ENCODE measurements around the gene PLA2G5. TPM values are rescaled to one million over a fixed set of nuclear protein-coding genes. Genes with fewer than 3 reads are reported as not detected.
A peak's percentile ranks its signal among the peaks of the same experiment; 100 is the strongest.

PLA2G5 gene
- total and polyA plus RNA-seq, 2 of the 8 experiments (the other 6 are each of a cell fraction or from before 2014, with no cell fraction given), result 0.05 TPM; not detected in 1

- CTCF ChIA-PET (ENCODE audit: partially characterized antibody), result interaction anchor here (1.8 kb wide), 1 partner anchor 63 kb away, joined by 8 read pairs; no protein-coding TSS in a partner anchor
- H3K18ac ChIP-seq (ENCODE audit: extremely low read depth, low read length), result no peak overlapping the region; the same call in 1 of the 2 replicates
- no peak overlapping the region for H3K4me3 ChIP-seq (ENCODE audit: extremely low read depth in 1 of 4, insufficient read depth in 2 of 4, low read depth in 3 of 4, low read length in 4 of 4)
- FAIRE-seq (peak; percentile 57), DNase-seq (ENCODE audit: low read depth in 1 of 2, low spot score in 2 of 2) (peak in 1 of 2 experiments; percentile 49)
- no peak overlapping the region for H4K91ac ChIP-seq (replicated peaks; ENCODE audit: insufficient read length, low read length)
- peak overlapping the region; percentile 10; the same call in 1 of the 2 replicates for H2AFZ ChIP-seq (ENCODE audit: low read length)
- no peaks in the 10 kb centered on the region for H3K79me2 ChIP-seq (ENCODE audit: control insufficient read depth in 1 of 2, insufficient read depth in 2 of 2, low read length in 2 of 2)
- peak overlapping the region; percentile 10 for H4K5ac ChIP-seq (ENCODE audit: insufficient read length, low read depth, low read length)
- H3K27me3 ChIP-seq (replicated peaks in 1 of 4; ENCODE audit: control insufficient read depth in 3 of 4, extremely low read depth in 1 of 4, insufficient read depth in 3 of 4, low read length in 3 of 4), result no peaks in the 10 kb centered on the region; a peak in 1 of 7 replicates
- H3K4ac ChIP-seq (replicated peaks; ENCODE audit: insufficient read length, low read depth, low read length), result no peak overlapping the region
- no peak overlapping the region for H3K9ac ChIP-seq (replicated peaks in 1 of 4; ENCODE audit: extremely low read depth in 1 of 4, low read depth in 3 of 4, low read length in 3 of 4)
- H3K23me2 ChIP-seq (ENCODE audit: low read depth, low read length), result no peaks in the 10 kb centered on the region
- H2BK5ac ChIP-seq (ENCODE audit: low read depth, low read length), result no peak overlapping the region
- peaks cover 0 to 4% of the 10 kb centered on the region in 2 experiments; a peak in 1 of 4 replicates for H3K9me3 ChIP-seq (ENCODE audit: insufficient read depth in 2 of 2, low read depth in 1 of 2, low read length in 1 of 2)
- H2BK20ac ChIP-seq (ENCODE audit: low read length), result 0 out of 2 replicates have a peak overlapping the region, but pooled peaks have one; percentile 21
- TF ChIP-seq ZNF274 (IDR thresholded peaks at IDR 0.05; ENCODE audit: borderline replicate concordance, extremely low read depth, low read length), result no peak
- TF ChIP-seq NANOG (IDR thresholded peaks at IDR 0.05; ENCODE audit: insufficient read depth, low read depth, low read length, poor library complexity, severe bottlenecking), result no peak
- TF ChIP-seq USF2 (IDR thresholded peaks at IDR 0.05; ENCODE audit: low read length), result peak; percentile 38; the same call in 1 of the 2 replicates
- peak in 1 of 2 experiments; percentile 16; a peak in 1 of 4 replicates for TF ChIP-seq RAD21 (IDR thresholded peaks at IDR 0.05 in 1 of 2, conservative IDR thresholded peaks at IDR 0.05 in 1 of 2; ENCODE audit: low read depth in 2 of 2, low read length in 2 of 2)
- peak; percentile 52 for TF ChIP-seq SIX5 (IDR thresholded peaks at IDR 0.05; ENCODE audit: low read depth, low read length)
- H2BK120ac ChIP-seq (replicated peaks; ENCODE audit: low read depth, low read length), result peak overlapping the region; percentile 50
- POLR2A ChIA-PET (ENCODE audit: partially characterized antibody), result no interaction called here
- peak overlapping the region in 1 of 2 experiments; percentile 44; a peak in 1 of 4 replicates for H3K4me2 ChIP-seq (ENCODE audit: insufficient read depth in 1 of 2, low read depth in 2 of 2, low read length in 2 of 2)
- H3K79me1 ChIP-seq (ENCODE audit: low read depth, low read length), result no peaks in the 10 kb centered on the region
- H3K56ac ChIP-seq (replicated peaks; ENCODE audit: insufficient read length, low read depth, low read length), result no peak overlapping the region
- H2BK12ac ChIP-seq (ENCODE audit: low read depth, low read length), result no peak overlapping the region
- no peaks in the 10 kb centered on the region for H3K36me3 ChIP-seq (ENCODE audit: control insufficient read depth in 2 of 4, insufficient read depth in 4 of 4, low read length in 3 of 4)
- no peaks in the 10 kb centered on the region for H4K20me1 ChIP-seq (replicated peaks in 1 of 2; ENCODE audit: control insufficient read depth in 1 of 2, insufficient read depth in 2 of 2, low read length in 2 of 2)
- no peak overlapping the region; the same call in 1 of the 2 replicates for H4K8ac ChIP-seq (ENCODE audit: extremely low read depth, insufficient read depth, low read length)
- no peak overlapping the region for H3K14ac ChIP-seq (ENCODE audit: insufficient read length)
- H3K23ac ChIP-seq (ENCODE audit: insufficient read length), result no peak overlapping the region
- no peaks in the 10 kb centered on the region; a peak in 1 of 7 replicates for H3K4me1 ChIP-seq (replicated peaks in 1 of 4; ENCODE audit: control insufficient read depth in 3 of 4, insufficient read depth in 4 of 4, low read length in 3 of 4)
- WGBS, 2 experiments (ENCODE audit: extremely low coverage in 1 of 2, insufficient coverage in 1 of 2, insufficient read length in 1 of 2, insufficient replicate concordance in 2 of 2, low coverage in 1 of 2, low lambda C conversion rate in 2 of 2, missing lambda C conversion rate in 1 of 2), result 84% methylated on average over 19 of the region's 19 CpGs; no CpG with 5 or more reads in 1 of the 2 experiments
- peak overlapping the region; percentile 49; the same call in 1 of the 2 replicates for H2BK15ac ChIP-seq (ENCODE audit: low read length)
- no peak overlapping the region for H2AK5ac ChIP-seq (ENCODE audit: low read depth, low read length)
- H3K27ac ChIP-seq (ENCODE audit: low read depth, low read length), result no peak overlapping the region
Observed at GRCh38 chr1:20089328-20090077, 19.5 kb downstream of the PLA2G5 start.
